Progenitor cell of endocrine pancreas (in vitro differentiated cells): ENCODE data around the gene ZFHX3. TPM values are rescaled to one million over a fixed set of nuclear protein-coding genes. Genes with fewer than 3 reads are reported as not detected.
A peak's percentile ranks its signal among the peaks of the same experiment; 100 is the strongest.

Experiments used
- DNase-seq: peaks from one replicate; pipeline ENCODE4 v3.0.0; 2021; ENCODE audit warnings: low spot score; ENCODE audit not compliant: unreplicated experiment
- H3K27ac Mint-ChIP-seq: 2 replicates; pipeline ENCODE4 v1.8.0; 2021; ENCODE audit warnings: mild to moderate bottlenecking, moderate library complexity, mixed read lengths
- H3K27me3 Mint-ChIP-seq: 2 replicates; pipeline ENCODE4 v1.8.0; 2021; ENCODE audit warnings: mixed read lengths
- H3K36me3 Mint-ChIP-seq: 2 replicates; pipeline ENCODE4 v1.8.0; 2022; ENCODE audit warnings: mixed read lengths; ENCODE audit not compliant: insufficient read depth
- H3K4me1 Mint-ChIP-seq: 2 replicates; pipeline ENCODE4 v1.8.0; 2021; ENCODE audit warnings: low read depth, mixed read lengths
- H3K4me3 Mint-ChIP-seq: 2 replicates; pipeline ENCODE4 v1.8.0; 2021; ENCODE audit warnings: low read depth, mild to moderate bottlenecking, moderate library complexity, mixed read lengths
- H3K9me3 Mint-ChIP-seq: 2 replicates; pipeline ENCODE4 v1.8.0; 2021; ENCODE audit warnings: low read depth, mixed read lengths
- CTCF ChIP-seq: fragments of 200-600 bp; sonication (generic); IDR thresholded peaks from one replicate; pipeline ENCODE4 v1.5.0; 2021; ENCODE audit warnings: antibody characterized with exemption, mild to moderate bottlenecking; ENCODE audit not compliant: unreplicated experiment
- total RNA-seq: library from RNA; stranded (reverse); gene quantifications from 2 replicates; pipeline ENCODE4 v1.2.1, GENCODE V29; 2021

Gene ZFHX3
- total RNA-seq, 1 donor from 2014 or later, result 54.0 TPM

DNA sequence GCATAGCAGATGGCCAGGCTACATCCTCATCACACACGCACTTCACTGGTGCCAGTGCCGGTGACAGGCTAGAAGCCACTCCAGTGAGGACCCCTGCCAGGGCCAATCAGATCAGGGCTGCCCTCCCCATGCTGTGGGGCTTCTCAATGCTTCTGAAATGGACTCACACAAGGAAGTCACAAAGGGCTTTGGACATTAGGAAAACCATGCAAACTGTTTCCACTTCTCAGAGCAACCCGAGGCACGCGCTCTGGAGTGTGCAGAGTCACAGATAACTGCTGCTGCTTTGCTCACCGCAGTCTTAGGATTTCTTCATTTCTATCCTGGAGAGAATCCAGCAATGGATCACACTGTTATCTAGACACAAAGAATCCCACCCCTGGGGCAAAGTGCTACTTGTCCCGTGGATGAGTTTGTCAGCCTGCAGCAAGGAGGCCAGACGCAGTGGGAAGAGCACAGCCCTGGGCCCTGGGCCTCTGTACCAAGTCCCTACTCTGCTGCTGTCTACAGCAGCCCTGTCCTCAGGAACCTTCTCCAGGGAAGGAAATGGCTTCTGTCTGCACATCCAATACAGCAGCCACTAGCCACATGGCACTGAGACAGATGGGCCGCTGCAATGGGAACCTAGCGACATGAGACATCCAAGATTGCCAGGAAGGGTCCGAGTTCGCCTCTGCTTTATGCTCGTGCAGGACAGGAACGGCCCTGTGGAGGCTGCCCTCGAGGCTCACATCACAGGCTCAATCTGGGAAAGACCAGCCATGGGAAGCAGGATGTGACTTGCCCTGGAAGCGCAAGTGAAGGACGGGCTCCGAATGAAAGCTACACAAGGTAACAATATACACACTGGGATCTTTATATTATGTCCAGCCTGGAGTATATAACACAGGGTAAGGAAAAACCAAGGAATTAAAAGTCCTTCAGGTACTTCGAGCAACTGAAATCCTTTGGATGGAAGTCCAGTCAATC lies 169.3 kb downstream of the ZFHX3 start:
- no peak for TF ChIP-seq CTCF
- peaks cover 10% of the 10 kb centered on the region for H3K36me3 Mint-ChIP-seq
- no peak for DNase-seq
- no peak overlapping the region for H3K4me3 Mint-ChIP-seq
- H3K27ac Mint-ChIP-seq, result no peak overlapping the region
- no peaks in the 10 kb centered on the region for H3K27me3 Mint-ChIP-seq
- no peaks in the 10 kb centered on the region for H3K9me3 Mint-ChIP-seq
- peaks cover 33% of the 10 kb centered on the region for H3K4me1 Mint-ChIP-seq

GRCh38 chr16:72877374-72878028 lies 170.4 kb downstream of the ZFHX3 start:
- Mint-ChIP-seq H3K36me3 (peaks cover 20% of the 10 kb centered on the region), H3K27ac (peak overlapping the region; percentile 65), H3K9me3 (no peaks in the 10 kb centered on the region), H3K4me1 (peaks cover 25% of the 10 kb centered on the region), H3K27me3 (no peaks in the 10 kb centered on the region), H3K4me3 (no peak overlapping the region)
- TF ChIP-seq CTCF, result no peak
- DNase-seq, result no peak

DNA sequence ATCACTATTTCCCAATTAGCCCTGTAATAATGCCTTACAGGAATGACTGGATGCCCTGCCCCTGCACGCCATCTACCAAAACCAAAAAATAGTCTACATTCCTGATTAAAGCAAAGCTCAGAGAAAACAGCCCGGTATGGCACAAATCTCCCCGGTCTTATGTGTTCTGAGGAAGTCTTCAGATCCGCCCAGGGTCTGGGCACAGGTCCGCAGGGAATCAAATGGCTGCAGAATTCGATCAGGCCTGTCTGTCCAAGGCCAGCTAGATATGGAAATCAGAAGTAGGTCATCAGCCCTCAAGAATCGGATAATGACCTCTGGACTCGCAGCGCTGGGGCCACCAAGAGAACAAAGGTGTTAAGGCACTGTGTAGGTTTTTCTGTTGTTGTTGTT lies 171.0 kb downstream of the ZFHX3 start:
- H3K9me3 Mint-ChIP-seq, result no peaks in the 10 kb centered on the region
- H3K4me3 Mint-ChIP-seq, result no peak overlapping the region
- H3K36me3 Mint-ChIP-seq, result peaks cover 20% of the 10 kb centered on the region
- DNase-seq, result no peak
- no peaks in the 10 kb centered on the region for H3K27me3 Mint-ChIP-seq
- TF ChIP-seq CTCF, result no peak
- H3K27ac Mint-ChIP-seq, result peak overlapping the region; percentile 65
- H3K4me1 Mint-ChIP-seq, result peaks cover 25% of the 10 kb centered on the region

GRCh38 chr16:72876221-72876620 lies 171.7 kb downstream of the ZFHX3 start:
- Mint-ChIP-seq H3K36me3 (peaks cover 20% of the 10 kb centered on the region), H3K4me1 (peaks cover 25% of the 10 kb centered on the region), H3K4me3 (no peak overlapping the region), H3K27ac (peak overlapping the region; percentile 74), H3K27me3 (no peaks in the 10 kb centered on the region), H3K9me3 (no peaks in the 10 kb centered on the region)
- DNase-seq, result no peak
- TF ChIP-seq CTCF, result no peak

- no peak for TF ChIP-seq CTCF
- peak overlapping the region; percentile 74 for H3K27ac Mint-ChIP-seq
- H3K36me3 Mint-ChIP-seq, result peaks cover 23% of the 10 kb centered on the region
Observed at GRCh38 chr16:72875291-72876031, 172.5 kb downstream of the ZFHX3 start.

More at GRCh38 chr16:72875291-72876031, 172.5 kb downstream of the ZFHX3 start:
- H3K4me1 Mint-ChIP-seq, result peaks cover 25% of the 10 kb centered on the region
- no peak overlapping the region for H3K4me3 Mint-ChIP-seq
- no peaks in the 10 kb centered on the region for H3K9me3 Mint-ChIP-seq
- DNase-seq, result no peak
- H3K27me3 Mint-ChIP-seq, result no peaks in the 10 kb centered on the region
